ENCODE data around the gene ZNF140. TPM values are rescaled to one million over a fixed set of nuclear protein-coding genes. Genes with fewer than 3 reads are reported as not detected.

Gene ZNF140
- total RNA-seq, 4 donors from 2014 or later = 11.7 to 16.5 (median 14.1) TPM

DNA sequence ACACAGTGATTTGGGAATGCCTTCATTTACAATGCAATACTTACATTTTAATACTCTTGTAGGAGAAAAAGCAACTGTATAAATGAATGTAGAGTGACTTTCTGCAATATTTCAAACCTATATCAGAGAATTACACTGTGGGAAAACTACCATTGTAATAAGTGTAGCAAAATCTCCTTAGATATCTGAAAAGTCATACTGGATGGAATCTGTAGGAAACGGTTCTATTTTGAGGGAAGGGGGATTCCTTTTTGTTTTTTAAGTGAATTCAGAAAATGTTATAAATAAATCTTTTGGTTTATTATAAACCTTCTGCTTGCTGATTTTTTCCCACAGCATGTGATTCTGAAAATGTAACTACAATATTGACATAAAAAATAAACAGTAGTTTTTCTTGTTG lies 26.4 kb downstream of the ZNF140 start:
- no peak overlapping the region for H3K27ac ChIP-seq
- H3K9me3 ChIP-seq = peaks cover 36 to 100% (median 73%) of the 10 kb centered on the region in 4 donors
- TF ChIP-seq, protein P1, sequence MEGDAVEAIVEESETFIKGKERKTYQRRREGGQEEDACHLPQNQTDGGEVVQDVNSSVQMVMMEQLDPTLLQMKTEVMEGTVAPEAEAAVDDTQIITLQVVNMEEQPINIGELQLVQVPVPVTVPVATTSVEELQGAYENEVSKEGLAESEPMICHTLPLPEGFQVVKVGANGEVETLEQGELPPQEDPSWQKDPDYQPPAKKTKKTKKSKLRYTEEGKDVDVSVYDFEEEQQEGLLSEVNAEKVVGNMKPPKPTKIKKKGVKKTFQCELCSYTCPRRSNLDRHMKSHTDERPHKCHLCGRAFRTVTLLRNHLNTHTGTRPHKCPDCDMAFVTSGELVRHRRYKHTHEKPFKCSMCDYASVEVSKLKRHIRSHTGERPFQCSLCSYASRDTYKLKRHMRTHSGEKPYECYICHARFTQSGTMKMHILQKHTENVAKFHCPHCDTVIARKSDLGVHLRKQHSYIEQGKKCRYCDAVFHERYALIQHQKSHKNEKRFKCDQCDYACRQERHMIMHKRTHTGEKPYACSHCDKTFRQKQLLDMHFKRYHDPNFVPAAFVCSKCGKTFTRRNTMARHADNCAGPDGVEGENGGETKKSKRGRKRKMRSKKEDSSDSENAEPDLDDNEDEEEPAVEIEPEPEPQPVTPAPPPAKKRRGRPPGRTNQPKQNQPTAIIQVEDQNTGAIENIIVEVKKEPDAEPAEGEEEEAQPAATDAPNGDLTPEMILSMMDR (IDR thresholded peaks at IDR 0.05) = no peak
- TF ChIP-seq EP300 (IDR thresholded peaks at IDR 0.05) = no peak
- no peak for TF ChIP-seq POLR2A (IDR thresholded peaks at IDR 0.05)
- H3K36me3 ChIP-seq = peaks cover 11 to 96% (median 29%) of the 10 kb centered on the region in 3 donors
- no peak overlapping the region for H3K4me3 ChIP-seq
- no peaks in the 10 kb centered on the region for H3K27me3 ChIP-seq
- WGBS, 2 donors = 96 to 97% methylated on average over 1 of the region's 1 CpG
- DNase-seq (ENCODE audit: low spot score in 2 of 2) = no peak
- H3K4me1 ChIP-seq = no peaks in the 10 kb centered on the region

DNA sequence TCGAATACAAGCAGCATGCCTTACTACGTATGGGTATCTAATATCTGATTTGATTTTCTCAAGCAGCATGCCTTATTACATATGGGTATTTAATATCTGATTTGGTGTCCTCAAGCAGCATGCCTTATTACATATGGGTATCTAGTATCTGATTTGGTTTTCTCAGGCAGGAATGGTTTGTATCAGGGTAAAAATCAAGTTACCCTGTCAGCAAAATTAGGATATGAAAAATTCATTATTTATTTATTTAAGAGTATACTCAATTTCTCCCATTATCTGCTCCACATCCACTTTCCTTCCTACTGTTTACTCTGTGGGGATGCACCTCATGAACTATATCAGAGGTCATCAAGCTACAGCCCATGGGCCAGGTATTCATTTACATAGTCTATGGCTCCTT lies 27.4 kb downstream of the ZNF140 start:
- Histone ChIP-seq H3K27ac (no peak overlapping the region), H3K9me3 (peaks cover 29 to 100% (median 70%) of the 10 kb centered on the region in 4 donors), H3K27me3 (no peaks in the 10 kb centered on the region), H3K4me3 (no peak overlapping the region), H3K36me3 (peaks cover 9 to 95% (median 27%) of the 10 kb centered on the region in 3 donors), H3K4me1 (no peaks in the 10 kb centered on the region)
- TF ChIP-seq, protein P1 (IDR thresholded peaks at IDR 0.05) = no peak
- TF ChIP-seq POLR2A (IDR thresholded peaks at IDR 0.05) = no peak
- no peak for TF ChIP-seq EP300 (IDR thresholded peaks at IDR 0.05)
- 96 to 97% methylated on average over 2 of the region's 2 CpGs for WGBS, 2 donors
- no peak for DNase-seq (ENCODE audit: low spot score in 2 of 2)

DNA sequence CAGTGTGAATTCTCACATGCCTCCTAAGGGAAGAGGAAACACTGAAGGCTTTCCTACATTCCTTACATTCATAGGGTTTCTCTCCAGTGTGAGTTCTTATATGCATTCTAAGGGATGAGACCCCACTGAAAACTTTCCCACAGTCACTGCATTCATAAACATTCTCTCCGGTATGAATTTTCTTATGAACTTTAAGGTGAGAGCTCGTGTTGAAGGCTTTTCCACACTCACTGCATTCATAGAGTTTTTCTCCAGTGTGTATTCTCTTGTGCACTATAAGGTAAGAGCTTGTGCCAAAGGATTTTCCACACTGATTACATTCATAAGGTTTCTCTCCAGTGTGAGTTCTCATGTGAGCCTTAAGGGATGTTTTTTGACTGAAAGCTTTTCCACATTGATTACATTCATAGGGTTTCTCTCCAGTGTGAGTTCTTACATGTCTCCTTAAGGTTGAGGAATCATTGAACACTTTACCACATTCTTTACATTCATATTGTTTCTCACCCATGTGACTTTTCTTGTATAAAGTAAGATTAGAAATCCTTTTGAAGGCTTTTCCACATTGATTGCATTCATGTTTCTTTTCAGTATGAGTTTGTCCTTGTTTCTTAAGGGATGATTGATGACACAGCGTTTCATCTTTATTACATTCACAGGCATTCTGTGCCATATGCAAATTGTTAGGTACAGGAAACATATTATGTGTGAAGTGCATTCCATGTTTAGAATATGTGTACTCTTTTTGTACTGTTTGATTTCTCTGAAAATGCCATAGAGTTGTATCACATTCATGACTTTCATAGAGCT lies 39.9 kb downstream of the ZNF140 start:
- no peak for TF ChIP-seq EP300 (IDR thresholded peaks at IDR 0.05)
- TF ChIP-seq POLR2A (IDR thresholded peaks at IDR 0.05) = no peak
- TF ChIP-seq, protein P1 (IDR thresholded peaks at IDR 0.05) = no peak
- Histone ChIP-seq H3K36me3 (peaks cover 4 to 100% (median 29%) of the 10 kb centered on the region in 3 donors), H3K27me3 (no peaks in the 10 kb centered on the region), H3K4me3 (no peak overlapping the region), H3K9me3 (peaks cover 14 to 100% (median 70%) of the 10 kb centered on the region in 4 donors), H3K27ac (no peak overlapping the region), H3K4me1 (no peaks in the 10 kb centered on the region)
- DNase-seq (ENCODE audit: low spot score in 2 of 2) = no peak
- WGBS, 2 donors = 89 to 97% methylated on average over 3 of the region's 3 CpGs

DNA sequence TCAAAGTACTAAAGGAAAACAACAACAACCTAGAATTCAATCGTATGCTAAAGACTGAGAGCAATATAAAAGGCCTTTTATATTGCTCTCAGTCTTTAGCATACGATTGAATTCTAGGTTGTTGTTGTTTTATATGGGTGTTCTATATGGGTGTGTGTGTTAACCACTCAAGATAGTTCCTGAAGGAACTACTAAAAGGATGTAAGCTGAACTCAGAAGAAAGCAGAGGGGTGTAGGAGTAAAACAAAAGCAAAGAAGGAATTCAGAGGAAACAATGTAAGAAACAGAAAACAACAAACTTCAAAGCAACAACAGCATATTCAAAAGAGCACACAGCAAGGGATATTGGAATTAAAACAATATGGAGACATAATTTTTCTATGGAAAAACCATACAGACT lies 44.0 kb downstream of the ZNF140 start:
- TF ChIP-seq POLR2A (IDR thresholded peaks at IDR 0.05) (no peak), EP300 (IDR thresholded peaks at IDR 0.05) (no peak)
- TF ChIP-seq, protein P1 (IDR thresholded peaks at IDR 0.05) = no peak
- Histone ChIP-seq H3K4me3 (no peak overlapping the region), H3K27ac (no peak overlapping the region), H3K4me1 (peaks cover 0 to 4% (median 0%) of the 10 kb centered on the region in 4 donors), H3K27me3 (no peaks in the 10 kb centered on the region), H3K9me3 (peaks cover 22 to 95% (median 60%) of the 10 kb centered on the region in 4 donors), H3K36me3 (peaks cover 8 to 91% (median 15%) of the 10 kb centered on the region in 3 donors)
- no peak for DNase-seq (ENCODE audit: low spot score in 2 of 2)
- 96% methylated on average over 2 of the region's 2 CpGs for WGBS, 2 donors

DNA sequence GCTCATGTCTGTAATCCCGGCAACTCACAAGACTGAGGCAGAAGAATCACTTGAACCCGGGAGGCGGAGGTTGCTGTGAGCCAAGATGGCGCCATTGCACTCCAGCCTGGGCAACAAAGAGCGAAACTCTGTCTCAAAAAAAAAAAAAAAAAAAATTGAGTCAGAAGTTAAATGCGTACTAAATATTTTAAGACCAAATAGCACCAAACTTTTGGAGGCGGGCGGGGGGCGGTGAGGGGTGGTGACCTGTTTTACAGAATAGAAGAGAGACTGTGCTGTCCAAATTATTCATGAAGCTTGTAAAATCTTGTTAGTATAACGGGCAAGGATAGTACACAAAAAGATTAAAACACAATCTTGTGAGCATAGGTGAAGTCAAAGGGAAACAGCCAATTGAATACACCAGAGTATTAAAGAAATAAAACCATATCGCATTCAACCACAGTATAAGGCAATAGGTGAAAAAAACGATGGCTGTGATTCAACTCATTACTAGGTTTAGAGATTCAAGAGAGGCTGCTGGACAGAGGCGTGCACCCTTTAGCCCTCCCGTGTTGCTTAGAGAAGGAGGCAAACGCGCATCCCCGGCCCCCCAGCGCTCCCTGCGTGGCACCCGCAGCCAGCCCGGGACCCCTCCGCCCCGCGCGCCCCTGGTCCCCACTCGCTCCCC lies 48.8 kb downstream of the ZNF140 start:
- WGBS, 2 donors = 28 to 32% methylated on average over 19 to 21 of the region's 26 CpGs
- H3K27ac ChIP-seq = peak overlapping the region; percentile 91 to 97 (median 96)
- peaks cover 0 to 14% (median 3%) of the 10 kb centered on the region in 4 donors for H3K4me1 ChIP-seq
- peak overlapping the region; percentile 90 to 96 (median 92) for H3K4me3 ChIP-seq
- TF ChIP-seq POLR2A (IDR thresholded peaks at IDR 0.05) (no peak), EP300 (IDR thresholded peaks at IDR 0.05) (no peak)
- TF ChIP-seq, protein P1 (IDR thresholded peaks at IDR 0.05) = no peak
- H3K27me3 ChIP-seq = no peaks in the 10 kb centered on the region
- no peak for DNase-seq (ENCODE audit: low spot score in 2 of 2)
- H3K9me3 ChIP-seq = peaks cover 5 to 76% (median 37%) of the 10 kb centered on the region in 4 donors
- H3K36me3 ChIP-seq = peaks cover 4 to 71% (median 5%) of the 10 kb centered on the region in 3 donors
